ENCODE measurements around the gene CD300E. TPM values are rescaled to one million over a fixed set of nuclear protein-coding genes. Genes with fewer than 3 reads are reported as not detected.

The CD300E gene
- total RNA-seq, 6 donors from 2014 or later: 3.6 to 15.6 (median 6.7) TPM

GRCh38 chr17:74610108-74610507 lies 13.4 kb downstream of the CD300E start:
- H3K4me3 ChIP-seq: no peak overlapping the region
- 34 to 43% methylated on average over 2 of the region's 2 CpGs for WGBS, 2 donors
- H3K4me1 ChIP-seq: no peaks in the 10 kb centered on the region
- TF ChIP-seq EP300 (IDR thresholded peaks at IDR 0.05) (no peak), CTCF (IDR thresholded peaks at IDR 0.05) (no peak), POLR2AphosphoS5 (IDR thresholded peaks at IDR 0.05) (no peak), POLR2A (IDR thresholded peaks at IDR 0.05) (no peak)
- H3K27me3 ChIP-seq: no peaks in the 10 kb centered on the region
- ATAC-seq (ENCODE audit: low FRiP score in 2 of 2): no peak
- H3K27ac ChIP-seq: no peak overlapping the region
- H3K9me3 ChIP-seq: no peaks in the 10 kb centered on the region
- no peaks in the 10 kb centered on the region for H3K36me3 ChIP-seq
- DNase-seq: no peak

GRCh38 chr17:74608511-74608910 lies 15.0 kb downstream of the CD300E start:
- H3K4me1 ChIP-seq: no peaks in the 10 kb centered on the region
- H3K9me3 ChIP-seq: no peaks in the 10 kb centered on the region
- WGBS, 2 donors: 88 to 98% methylated on average over 3 of the region's 3 CpGs
- H3K27ac ChIP-seq: no peak overlapping the region
- ATAC-seq (ENCODE audit: low FRiP score in 2 of 2): no peak
- no peak for DNase-seq
- H3K27me3 ChIP-seq: no peaks in the 10 kb centered on the region
- no peak overlapping the region for H3K4me3 ChIP-seq
- TF ChIP-seq CTCF (IDR thresholded peaks at IDR 0.05) (no peak), EP300 (IDR thresholded peaks at IDR 0.05) (no peak), POLR2AphosphoS5 (IDR thresholded peaks at IDR 0.05) (no peak), POLR2A (IDR thresholded peaks at IDR 0.05) (no peak)
- H3K36me3 ChIP-seq: no peaks in the 10 kb centered on the region

GRCh38 chr17:74607221-74607620 lies 16.3 kb downstream of the CD300E start:
- ATAC-seq (ENCODE audit: low FRiP score in 2 of 2): no peak
- H3K4me3 ChIP-seq: no peak overlapping the region
- WGBS, 2 donors: 31 to 50% methylated on average over 1 of the region's 1 CpG
- no peaks in the 10 kb centered on the region for H3K4me1 ChIP-seq
- no peaks in the 10 kb centered on the region for H3K9me3 ChIP-seq
- no peak for DNase-seq
- TF ChIP-seq EP300 (IDR thresholded peaks at IDR 0.05) (no peak), CTCF (IDR thresholded peaks at IDR 0.05) (no peak), POLR2AphosphoS5 (IDR thresholded peaks at IDR 0.05) (no peak), POLR2A (IDR thresholded peaks at IDR 0.05) (no peak)
- H3K27me3 ChIP-seq: no peaks in the 10 kb centered on the region
- no peak overlapping the region for H3K27ac ChIP-seq
- no peaks in the 10 kb centered on the region for H3K36me3 ChIP-seq

GRCh38 chr17:74606050-74606449 lies 17.5 kb downstream of the CD300E start:
- Histone ChIP-seq H3K4me3 (no peak overlapping the region), H3K36me3 (no peaks in the 10 kb centered on the region), H3K27ac (no peak overlapping the region), H3K27me3 (no peaks in the 10 kb centered on the region), H3K4me1 (peaks cover 0 to 3% (median 0%) of the 10 kb centered on the region in 4 donors), H3K9me3 (no peaks in the 10 kb centered on the region)
- 90 to 93% methylated on average over 7 to 8 of the region's 8 CpGs for WGBS, 2 donors
- ATAC-seq (ENCODE audit: low FRiP score in 2 of 2) (no peak), DNase-seq (peak in 1 of 2 donors; percentile 56)
- TF ChIP-seq POLR2AphosphoS5 (IDR thresholded peaks at IDR 0.05) (no peak), CTCF (IDR thresholded peaks at IDR 0.05) (no peak), POLR2A (IDR thresholded peaks at IDR 0.05) (no peak), EP300 (IDR thresholded peaks at IDR 0.05) (no peak)

- no peak for DNase-seq
- Histone ChIP-seq H3K27me3 (no peaks in the 10 kb centered on the region), H3K9me3 (no peaks in the 10 kb centered on the region), H3K36me3 (no peaks in the 10 kb centered on the region), H3K4me1 (peaks cover 0 to 3% (median 0%) of the 10 kb centered on the region in 4 donors), H3K27ac (no peak overlapping the region), H3K4me3 (no peak overlapping the region)
- no peak for TF ChIP-seq EP300 (IDR thresholded peaks at IDR 0.05)
- ATAC-seq (ENCODE audit: low FRiP score in 2 of 2): peak in 1 of 2 donors; percentile 68
- WGBS, 2 donors: 58 to 59% methylated on average over 10 of the region's 10 CpGs
Measured at GRCh38 chr17:74605361-74605760, 18.2 kb downstream of the CD300E start.

Measured in upper lobe of left lung (tissue), 6 donors.